NT2/D1 (cell line): ENCODE results near the gene KCNK7.

Experiments
- YY1 ChIP-seq: IDR thresholded peaks from 2 replicates; pipeline ENCODE4 v1.6.1; 2011; ENCODE audit not compliant: insufficient read length, insufficient read depth
- ZNF274 ChIP-seq: IDR thresholded peaks from 2 replicates; pipeline ENCODE4 v1.6.1; 2011; ENCODE audit warnings: mild to moderate bottlenecking, low read depth, low read length

DNA sequence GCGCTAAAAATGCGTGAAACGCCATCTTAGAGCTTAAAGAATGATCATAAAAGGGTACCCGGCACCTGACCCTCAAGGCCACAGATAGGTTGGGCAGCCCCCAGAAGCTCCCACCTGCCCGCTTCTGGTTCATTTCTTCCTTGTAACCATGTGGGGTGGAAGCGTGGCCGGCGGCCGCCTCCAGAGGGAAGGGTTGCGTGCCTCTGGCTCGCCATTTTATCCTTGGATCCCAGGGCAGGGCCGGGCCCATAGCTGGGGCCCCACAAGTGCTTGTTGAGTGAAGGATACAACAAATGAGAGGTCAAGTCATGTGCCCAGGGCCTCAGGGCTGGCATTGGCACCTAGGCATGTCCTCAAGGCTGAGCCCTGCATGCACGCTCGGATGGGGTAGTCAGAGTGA, 25.9 kb upstream of the KCNK7 start:
- TF ChIP-seq YY1 (no peak), ZNF274 (no peak)
